ENCODE results near the gene COQ7.

Gene COQ7

GRCh38 chr16:19113577-19114358 is 46.4 kb downstream of the COQ7 start, which contains the start of gene ITPRIPL2:
ITPRIPL2 (plus strand) TSS chr16:19113964; CDS start chr16:19114462, 498 bp downstream.
- peak in 2 of 3 experiments; percentile 64 to 67 for DNase-seq

GRCh38 chr16:19114359-19115147 is 47.1 kb downstream of the COQ7 start:
- DNase-seq, result peak in 2 of 3 experiments; percentile 70 to 78

GRCh38 chr16:19115148-19116021 is 48.0 kb downstream of the COQ7 start:
- no peak for DNase-seq

GRCh38 chr16:19116711-19117449 is 49.5 kb downstream of the COQ7 start:
- DNase-seq, result no peak

DNA sequence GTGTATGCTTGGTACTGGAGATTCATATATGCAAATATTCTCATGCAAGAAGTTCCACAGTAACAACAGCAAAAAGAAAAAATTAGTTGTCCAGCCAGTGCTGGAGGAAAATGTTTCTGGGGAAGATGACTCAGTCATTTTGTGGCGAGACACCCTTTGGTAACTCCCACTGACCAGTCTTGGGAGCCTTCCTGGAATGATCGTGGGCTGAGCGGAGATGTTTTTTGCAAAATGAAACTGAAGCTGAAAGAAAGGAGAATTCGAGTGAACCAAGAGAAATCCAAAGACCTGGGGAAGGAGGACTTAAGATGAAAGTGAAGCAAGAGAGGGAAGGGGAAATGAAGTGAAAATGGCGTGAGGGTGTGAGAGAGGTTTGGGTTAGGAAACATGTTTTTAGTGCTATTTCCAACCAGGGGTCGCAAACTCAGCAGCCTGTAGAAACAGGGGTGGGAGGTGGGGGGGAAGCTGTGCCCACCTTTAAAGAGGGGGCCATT is 51.6 kb downstream of the COQ7 start:
- no peak for DNase-seq

DNA sequence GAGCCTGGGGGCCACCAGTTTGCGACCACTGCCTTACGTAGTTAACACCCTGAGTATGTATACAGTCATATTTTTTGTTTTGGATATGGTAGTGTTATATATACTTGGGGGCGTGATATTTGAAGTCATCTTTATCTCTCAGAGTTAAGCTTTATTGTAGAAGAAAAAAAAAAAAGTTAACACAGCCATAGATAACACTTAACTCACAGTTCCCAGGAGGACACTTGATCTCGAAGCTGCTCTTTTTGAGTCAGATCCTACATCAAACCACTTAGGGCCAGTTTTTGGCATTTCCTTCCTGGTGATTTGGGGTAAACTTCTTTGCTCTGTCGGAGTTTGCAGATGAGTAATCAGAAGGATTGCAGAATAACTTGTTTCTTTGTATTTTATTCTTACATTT is 52.1 kb downstream of the COQ7 start:
- no peak for DNase-seq

- DNase-seq, result no peak
Observed at GRCh38 chr16:19123535-19124178, 56.2 kb downstream of the COQ7 start.

GRCh38 chr16:19126300-19126699 is 58.9 kb downstream of the COQ7 start:
- no peak for DNase-seq

- DNase-seq, result no peak
Observed at GRCh38 chr16:19127205-19127604, 59.8 kb downstream of the COQ7 start.

DNA sequence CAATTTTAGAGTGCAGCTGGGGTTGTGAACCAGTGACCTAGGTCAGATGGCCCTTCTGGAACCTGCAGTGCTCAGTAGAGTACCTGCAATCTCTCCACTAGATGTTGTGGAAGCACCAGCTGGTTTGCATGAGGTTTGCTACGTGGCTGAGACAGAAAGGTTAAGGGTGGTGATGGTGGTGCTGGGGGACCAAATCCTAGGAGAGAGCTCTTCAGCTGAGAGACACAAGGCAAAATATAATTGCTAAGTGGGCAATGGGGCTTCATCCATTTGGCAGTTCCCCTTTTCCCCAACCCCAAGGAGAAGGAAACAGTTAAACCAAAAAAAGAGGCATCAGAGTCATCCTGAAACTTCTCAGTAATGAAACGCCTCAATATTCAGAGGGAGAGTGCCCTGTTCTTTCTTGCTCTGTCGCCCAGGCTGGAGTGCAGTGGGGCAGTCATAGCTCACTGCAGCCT is 60.3 kb downstream of the COQ7 start:
- no peak for DNase-seq

- no peak for DNase-seq
Observed at GRCh38 chr16:19128454-19129200, 61.2 kb downstream of the COQ7 start.

All from NCI-H1417 (cell line).